ENCODE measurements around the gene ITGA7.
"Not testable (repeated sequence)": the region's sequence is repeated elsewhere in the genome, so short reads cannot be mapped to it uniquely, and the experiment has no call there.

The ITGA7 gene

DNA sequence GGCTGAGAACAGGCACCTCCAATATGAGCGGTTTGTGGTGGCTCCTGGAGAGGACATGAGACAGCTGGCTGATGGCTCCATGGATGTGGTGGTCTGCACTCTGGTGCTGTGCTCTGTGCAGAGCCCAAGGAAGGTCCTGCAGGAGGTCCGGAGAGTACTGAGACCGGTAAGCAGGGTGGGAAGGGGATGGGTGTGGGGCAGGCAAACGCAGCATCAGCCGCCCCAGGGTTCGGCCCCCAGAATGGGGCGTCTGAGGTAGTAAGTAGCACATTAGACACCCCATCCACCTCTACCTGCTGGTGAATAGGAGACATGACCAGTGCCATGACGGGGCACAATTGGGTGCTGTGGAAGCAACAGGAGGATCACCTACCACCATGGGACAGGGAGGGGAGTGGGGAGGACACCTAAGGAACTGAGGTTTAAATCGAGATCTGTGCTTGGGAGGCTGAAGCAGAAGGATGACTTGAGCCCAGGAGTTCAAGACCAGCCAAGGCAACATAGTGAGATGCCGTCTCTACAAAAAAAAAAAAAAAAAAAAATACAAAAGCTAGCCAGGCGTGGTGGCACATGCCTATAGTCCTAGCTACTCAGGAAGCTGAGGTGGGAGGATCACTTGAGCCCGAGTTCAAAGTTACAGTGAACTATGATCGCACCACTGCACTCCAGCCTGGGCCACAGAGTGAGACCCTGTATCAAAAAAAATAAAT lies 25.5 kb downstream of the ITGA7 start:
- no peak for DNase-seq (ENCODE audit: low read depth in 2 of 2)

- DNase-seq (ENCODE audit: low read depth in 2 of 2): no peak
Measured at GRCh38 chr12:55681142-55682077, 26.3 kb downstream of the ITGA7 start.

- DNase-seq (ENCODE audit: low read depth in 2 of 2): no peak
Measured at GRCh38 chr12:55679691-55680090, 28.0 kb downstream of the ITGA7 start.

GRCh38 chr12:55676707-55677106 lies 31.0 kb downstream of the ITGA7 start:
- no peak for DNase-seq (ENCODE audit: low read depth in 2 of 2)

DNA sequence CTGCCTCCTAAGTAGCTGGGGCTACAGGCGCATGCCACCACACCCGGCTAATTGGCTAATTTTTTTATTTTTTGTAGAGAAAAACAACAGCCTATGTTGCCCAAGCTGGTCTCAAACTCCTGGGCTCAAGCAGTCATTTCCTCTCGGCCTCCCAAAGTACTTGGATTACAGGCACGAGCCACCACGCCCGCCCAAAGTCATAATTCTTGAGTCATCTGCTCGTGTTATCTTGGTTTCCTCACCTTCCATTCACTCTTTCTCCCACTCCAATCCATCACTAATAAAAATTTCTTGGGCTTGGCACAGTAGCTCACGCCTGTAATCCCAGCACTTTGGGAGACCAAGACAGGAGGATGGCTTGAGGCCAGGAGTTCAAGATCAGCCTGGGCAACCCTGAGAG lies 32.0 kb downstream of the ITGA7 start:
- no peak for DNase-seq (ENCODE audit: low read depth in 2 of 2)

- no peak for DNase-seq (ENCODE audit: low read depth in 2 of 2)
Measured at GRCh38 chr12:55673638-55674037, 34.1 kb downstream of the ITGA7 start.

- DNase-seq (ENCODE audit: low read depth in 2 of 2): no peak
Measured at GRCh38 chr12:55671746-55672145, 36.0 kb downstream of the ITGA7 start.

DNA sequence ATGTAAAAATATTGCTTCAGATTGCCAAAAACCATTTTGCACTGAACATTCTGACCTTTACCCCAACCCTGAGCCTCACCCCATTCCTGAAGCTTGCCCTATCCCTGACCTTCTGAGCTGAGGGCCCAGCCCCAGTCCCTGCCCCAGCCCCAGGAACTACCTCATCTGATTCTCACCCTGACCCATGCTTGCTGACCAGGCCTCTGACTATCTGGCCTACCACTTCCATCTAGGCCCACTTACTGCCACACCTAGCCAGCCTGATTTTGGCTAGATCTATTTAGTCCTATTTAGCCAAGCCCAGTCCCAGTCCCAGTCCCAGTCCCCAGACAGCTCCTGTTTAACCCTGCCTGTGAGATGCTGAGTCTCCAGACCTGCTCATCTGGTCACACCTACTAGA lies 37.4 kb downstream of the ITGA7 start:
- no peak for DNase-seq (ENCODE audit: low read depth in 2 of 2)

- no peak for DNase-seq (ENCODE audit: low read depth in 2 of 2)
Measured at GRCh38 chr12:55666508-55666907, 41.2 kb downstream of the ITGA7 start.

DNA sequence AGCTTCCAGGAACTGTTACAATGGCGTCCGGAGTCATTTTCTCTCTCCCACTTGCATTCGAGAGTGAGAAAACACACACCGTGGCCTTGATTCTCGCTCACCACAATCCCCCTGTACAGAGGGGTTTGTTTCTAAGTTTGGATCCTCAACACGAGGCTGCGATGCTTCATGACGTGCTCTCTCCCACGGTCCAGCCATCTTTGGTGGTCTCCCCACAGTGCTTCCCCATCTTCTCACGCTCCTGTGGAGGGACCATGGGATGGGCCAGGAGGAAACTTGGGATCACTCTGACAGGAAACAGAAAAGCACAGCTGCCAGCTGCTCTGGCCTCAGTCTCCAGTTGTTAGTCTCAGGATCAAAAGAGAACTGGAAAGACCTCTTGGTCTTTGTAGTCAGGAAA lies 42.9 kb downstream of the ITGA7 start:
- DNase-seq (ENCODE audit: low read depth in 2 of 2): no peak

- DNase-seq (ENCODE audit: low read depth in 2 of 2): no peak
Measured at GRCh38 chr12:55663391-55663790, 44.3 kb downstream of the ITGA7 start.

GRCh38 chr12:55659486-55660385 lies 48.0 kb downstream of the ITGA7 start:
- DNase-seq (ENCODE audit: low read depth in 2 of 2): no peak

DNA sequence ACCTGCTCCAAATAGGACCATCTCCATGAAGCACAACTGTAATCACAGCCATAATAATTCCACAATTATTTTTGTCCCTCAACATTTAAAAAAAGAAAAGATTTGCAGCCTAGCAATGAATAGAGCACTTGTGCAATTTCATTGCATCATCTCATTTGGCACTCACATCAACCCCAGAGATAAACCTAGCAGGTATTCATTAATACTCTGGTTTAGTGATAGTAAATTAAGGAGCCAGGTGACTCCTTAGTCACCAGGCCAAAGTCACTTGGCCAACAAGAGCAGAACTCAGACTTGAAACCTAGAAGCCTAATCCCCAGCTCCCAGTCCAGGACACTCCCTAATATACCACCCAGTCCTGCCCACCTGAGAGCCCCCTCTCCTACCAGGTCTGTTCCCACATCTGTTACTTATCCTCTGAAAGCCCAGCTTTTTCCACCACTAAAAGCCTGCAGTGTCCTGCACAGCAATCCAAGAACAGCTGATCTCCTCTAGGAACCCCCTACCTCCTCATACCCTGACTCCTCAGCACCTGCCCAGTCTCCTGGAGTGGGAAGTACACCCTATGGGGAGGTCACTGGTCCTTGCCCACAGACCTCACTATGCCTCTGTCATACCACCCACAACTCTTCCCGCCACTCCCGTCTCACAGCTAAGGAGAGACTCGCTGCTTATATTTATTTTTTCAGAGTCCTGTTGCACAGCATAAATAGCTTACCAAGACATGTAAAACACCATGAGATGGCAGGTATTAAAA lies 48.9 kb downstream of the ITGA7 start:
- no peak for DNase-seq (ENCODE audit: low read depth in 2 of 2)

DNA sequence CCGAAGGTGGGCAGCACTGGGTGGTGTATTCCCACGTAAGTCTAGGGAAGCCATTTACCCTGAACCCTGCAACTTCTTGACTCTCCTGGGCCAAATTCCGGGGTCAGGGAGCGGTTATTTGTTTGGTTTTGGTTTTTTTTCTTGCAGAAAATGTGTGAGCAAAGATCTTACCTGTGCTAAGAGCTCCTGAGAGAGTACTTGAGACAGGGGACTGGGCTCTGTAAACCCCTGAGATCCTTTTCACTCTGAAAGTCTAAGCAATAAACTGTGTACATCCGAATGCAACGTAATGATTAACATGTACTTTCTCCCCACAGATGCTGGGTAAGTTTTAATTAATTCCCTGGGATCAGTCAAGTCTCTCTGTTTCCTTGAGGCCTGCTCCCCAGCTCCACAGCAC lies 49.5 kb downstream of the ITGA7 start:
- no peak for DNase-seq (ENCODE audit: low read depth in 2 of 2)

DNA sequence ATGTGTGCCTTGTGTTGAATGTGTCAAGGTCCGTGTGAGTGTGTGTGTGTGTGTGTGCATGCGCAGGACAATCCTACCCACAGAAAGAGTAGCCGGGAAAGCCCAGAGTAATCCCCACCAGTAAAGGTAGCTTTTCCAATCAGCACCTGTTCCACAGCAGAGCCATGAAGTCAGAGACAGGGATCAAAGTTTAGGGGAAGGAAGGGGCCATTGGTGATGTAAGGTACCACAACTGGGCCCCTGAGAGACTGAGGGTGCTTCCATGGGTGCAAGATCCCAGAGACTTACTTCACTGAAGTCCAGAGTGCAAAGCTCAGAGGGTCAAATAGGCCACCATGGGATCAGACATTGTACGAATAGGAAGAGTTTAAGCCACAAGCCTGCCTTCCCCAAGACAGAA lies 50.5 kb downstream of the ITGA7 start:
- no peak for DNase-seq (ENCODE audit: low read depth in 2 of 2)

- no peak for DNase-seq (ENCODE audit: low read depth in 2 of 2)
Measured at GRCh38 chr12:55654511-55655214, 53.0 kb downstream of the ITGA7 start.

DNA sequence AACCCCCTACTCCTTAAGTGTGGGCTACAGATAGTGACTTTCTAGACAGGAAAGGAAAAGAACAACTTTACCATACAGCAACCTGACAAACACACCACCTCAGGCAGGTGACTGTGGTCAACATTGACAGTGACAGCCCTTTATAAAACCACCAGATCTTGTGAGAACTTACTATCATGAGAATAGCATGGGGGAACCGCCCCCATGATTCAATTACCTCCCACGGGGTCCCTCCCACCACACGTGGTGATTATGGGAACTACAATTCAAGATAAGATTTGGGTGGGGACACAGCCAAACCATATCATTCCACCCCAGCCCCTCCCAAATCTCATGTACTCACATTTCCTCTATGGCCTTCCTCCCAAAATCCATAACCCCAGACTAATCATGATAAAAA lies 54.7 kb downstream of the ITGA7 start:
- DNase-seq (ENCODE audit: low read depth in 2 of 2): no peak

DNA sequence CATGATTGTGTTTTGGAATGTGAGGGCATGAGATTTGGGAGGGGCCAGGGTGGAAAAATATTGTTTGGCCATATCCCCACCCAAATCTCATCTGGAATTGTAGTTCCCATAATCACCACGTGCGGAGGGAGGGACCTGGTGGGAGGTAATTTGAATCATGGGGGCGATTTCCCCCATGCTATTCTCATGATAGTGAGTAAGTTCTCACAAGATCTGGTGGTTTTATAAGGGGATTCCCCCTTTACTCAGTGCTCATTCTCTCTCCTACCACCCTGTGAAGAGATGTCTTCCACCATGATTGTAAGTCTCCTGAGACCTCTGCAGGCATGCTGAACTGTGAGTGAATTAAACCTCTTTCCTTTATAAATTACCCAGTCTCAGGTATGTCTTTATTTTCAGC lies 55.4 kb downstream of the ITGA7 start:
- DNase-seq (ENCODE audit: low read depth in 2 of 2): no peak

DNA sequence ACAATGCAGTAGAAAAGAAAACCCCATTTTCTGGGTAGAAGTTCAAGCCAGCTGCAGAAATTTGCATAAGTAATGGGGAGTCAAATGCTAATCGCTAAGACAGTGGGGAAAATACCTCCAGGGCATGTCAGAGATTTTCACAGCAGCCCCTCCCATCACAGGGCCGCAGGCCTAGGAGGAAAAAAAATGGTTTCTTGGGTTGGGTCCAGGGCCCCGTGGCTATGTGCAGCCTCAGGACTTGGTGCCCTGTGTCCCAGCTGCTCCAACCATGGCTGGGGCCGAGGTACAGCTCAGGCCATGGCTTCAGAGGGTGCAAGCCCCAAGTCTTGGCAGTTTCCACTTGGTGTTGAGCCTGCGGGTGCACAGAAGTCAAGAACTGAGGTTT lies 56.4 kb downstream of the ITGA7 start:
- DNase-seq (ENCODE audit: low read depth in 2 of 2): no peak

DNA sequence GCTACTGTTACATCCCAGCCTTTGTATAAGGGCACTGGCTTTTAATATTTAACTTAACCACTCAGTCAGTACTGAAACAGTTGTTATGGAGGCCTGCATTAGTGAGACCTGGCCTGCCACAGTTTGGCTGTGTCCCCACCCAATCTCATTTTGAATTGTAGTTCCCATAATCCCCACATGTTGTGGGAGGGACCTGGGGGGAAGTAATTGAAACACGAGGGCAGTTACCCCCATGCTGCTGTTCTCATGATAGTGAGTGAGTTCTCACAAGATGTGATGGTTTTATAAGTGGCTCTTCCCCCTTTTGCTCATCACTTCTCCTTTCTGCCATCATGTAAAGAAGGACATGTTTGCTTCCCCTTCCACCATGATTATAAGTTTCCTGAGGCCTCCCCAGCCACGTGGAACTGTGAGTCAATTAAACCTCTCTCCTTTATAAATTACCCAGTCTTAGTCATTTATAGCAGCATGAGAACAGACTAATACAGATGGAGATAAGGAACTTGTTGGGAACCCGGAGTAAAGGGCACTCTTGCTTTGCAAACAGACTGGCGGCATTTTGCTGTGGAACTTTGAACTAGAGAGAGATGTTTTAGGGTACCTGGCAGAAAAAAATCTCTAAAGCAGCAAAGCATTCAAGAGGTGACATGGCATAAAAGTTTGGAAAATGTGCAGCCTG lies 56.9 kb downstream of the ITGA7 start:
- DNase-seq (ENCODE audit: low read depth in 2 of 2): not testable (repeated sequence)
